Measurements from ENCODE around the gene CAPZA3. TPM values are rescaled to one million over a fixed set of nuclear protein-coding genes. Genes with fewer than 3 reads are reported as not detected.
"Not testable (repeated sequence)": the region's sequence is repeated elsewhere in the genome, so short reads cannot be mapped to it uniquely, and the experiment has no call there.

CAPZA3 gene, protein sequence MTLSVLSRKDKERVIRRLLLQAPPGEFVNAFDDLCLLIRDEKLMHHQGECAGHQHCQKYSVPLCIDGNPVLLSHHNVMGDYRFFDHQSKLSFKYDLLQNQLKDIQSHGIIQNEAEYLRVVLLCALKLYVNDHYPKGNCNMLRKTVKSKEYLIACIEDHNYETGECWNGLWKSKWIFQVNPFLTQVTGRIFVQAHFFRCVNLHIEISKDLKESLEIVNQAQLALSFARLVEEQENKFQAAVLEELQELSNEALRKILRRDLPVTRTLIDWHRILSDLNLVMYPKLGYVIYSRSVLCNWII
- total RNA-seq (2014; rRNA removed; shearing (Covaris generic)): not detected in 2 replicates

- H3K36me3 ChIP-seq (replicated peaks; ENCODE audit: control insufficient read depth, insufficient read depth, low read length): no peaks in the 10 kb centered on the region
- DNase-seq: no peak
- H3K4me3 ChIP-seq (ENCODE audit: insufficient read depth, low read depth, low read length): no peak within 1 kb of the TSS
- no peaks in the 10 kb centered on the region for H3K27me3 ChIP-seq (ENCODE audit: control insufficient read depth, insufficient read depth, low read length)
Observed at GRCh38 chr12:18737819-18738218, at the start of gene CAPZA3, which contains the start of gene PLCZ1. CAPZA3 (plus strand) TSS chr12:18738119; CDS start chr12:18738269, 150 bp downstream. PLCZ1 (minus strand) TSS chr12:18738012; CDS start chr12:18737371, 641 bp downstream.

- Histone ChIP-seq H3K4me3 (ENCODE audit: insufficient read depth, low read depth, low read length) (no peak overlapping the region), H3K27me3 (ENCODE audit: control insufficient read depth, insufficient read depth, low read length) (no peaks in the 10 kb centered on the region), H3K36me3 (replicated peaks; ENCODE audit: control insufficient read depth, insufficient read depth, low read length) (no peaks in the 10 kb centered on the region)
- no peak for DNase-seq
Observed at GRCh38 chr12:18689771-18690170, 48.1 kb upstream of the CAPZA3 start.

DNA sequence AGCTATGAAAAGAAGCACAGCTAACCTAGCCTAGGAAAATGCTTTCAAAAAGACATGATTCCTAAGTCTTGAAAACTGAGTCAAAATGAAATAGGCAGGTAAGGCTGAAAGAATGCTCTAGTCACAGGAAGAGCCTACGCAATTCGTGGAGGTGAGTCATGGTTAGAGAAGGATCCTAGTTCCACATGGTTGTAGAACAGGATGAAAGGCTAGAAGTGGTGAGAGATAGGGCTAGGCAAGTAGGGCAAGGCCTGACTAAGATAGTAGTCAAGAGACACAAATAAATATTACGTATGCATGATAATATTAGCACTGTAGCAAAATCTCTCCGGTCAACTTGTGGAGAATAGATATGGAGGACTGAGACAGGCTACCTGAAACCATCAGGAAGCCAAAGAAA, 47.3 kb upstream of the CAPZA3 start:
- H3K4me3 ChIP-seq (ENCODE audit: insufficient read depth, low read depth, low read length): no peak overlapping the region
- DNase-seq: no peak
- no peaks in the 10 kb centered on the region for H3K27me3 ChIP-seq (ENCODE audit: control insufficient read depth, insufficient read depth, low read length)
- H3K36me3 ChIP-seq (replicated peaks; ENCODE audit: control insufficient read depth, insufficient read depth, low read length): no peaks in the 10 kb centered on the region

DNA sequence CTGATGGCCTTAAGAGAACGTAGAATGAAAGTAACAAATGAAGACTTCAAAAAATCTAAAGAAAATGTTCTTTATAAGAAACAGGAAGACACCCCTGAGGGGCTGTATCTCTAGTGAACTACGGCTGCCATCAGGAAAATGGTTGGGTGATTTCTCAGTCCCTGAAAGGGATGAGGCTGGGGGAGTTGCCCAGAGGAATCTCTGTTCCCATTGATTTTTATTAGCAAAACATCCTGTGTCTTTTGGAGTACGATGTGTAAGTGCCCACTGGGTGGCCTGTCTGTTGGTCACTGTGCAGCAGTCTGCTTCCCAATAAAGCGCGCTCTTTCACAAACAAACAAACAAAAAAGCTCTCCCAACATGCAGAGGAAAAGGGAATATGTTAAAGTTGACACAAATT, 43.9 kb upstream of the CAPZA3 start:
- not testable (repeated sequence) for H3K27me3 ChIP-seq (ENCODE audit: control insufficient read depth, insufficient read depth, low read length); DNase-seq; H3K36me3 ChIP-seq (replicated peaks; ENCODE audit: control insufficient read depth, insufficient read depth, low read length); H3K4me3 ChIP-seq (ENCODE audit: insufficient read depth, low read depth, low read length)

- no peak overlapping the region for H3K4me3 ChIP-seq (ENCODE audit: insufficient read depth, low read depth, low read length)
- no peak for DNase-seq
- H3K36me3 ChIP-seq (replicated peaks; ENCODE audit: control insufficient read depth, insufficient read depth, low read length): no peaks in the 10 kb centered on the region
- H3K27me3 ChIP-seq (ENCODE audit: control insufficient read depth, insufficient read depth, low read length): no peaks in the 10 kb centered on the region
Observed at GRCh38 chr12:18696971-18697602, 40.8 kb upstream of the CAPZA3 start.

- no peak for DNase-seq
- Histone ChIP-seq H3K36me3 (replicated peaks; ENCODE audit: control insufficient read depth, insufficient read depth, low read length) (no peaks in the 10 kb centered on the region), H3K27me3 (ENCODE audit: control insufficient read depth, insufficient read depth, low read length) (no peaks in the 10 kb centered on the region), H3K4me3 (ENCODE audit: insufficient read depth, low read depth, low read length) (no peak overlapping the region)
Observed at GRCh38 chr12:18700271-18700670, 37.6 kb upstream of the CAPZA3 start.

DNA sequence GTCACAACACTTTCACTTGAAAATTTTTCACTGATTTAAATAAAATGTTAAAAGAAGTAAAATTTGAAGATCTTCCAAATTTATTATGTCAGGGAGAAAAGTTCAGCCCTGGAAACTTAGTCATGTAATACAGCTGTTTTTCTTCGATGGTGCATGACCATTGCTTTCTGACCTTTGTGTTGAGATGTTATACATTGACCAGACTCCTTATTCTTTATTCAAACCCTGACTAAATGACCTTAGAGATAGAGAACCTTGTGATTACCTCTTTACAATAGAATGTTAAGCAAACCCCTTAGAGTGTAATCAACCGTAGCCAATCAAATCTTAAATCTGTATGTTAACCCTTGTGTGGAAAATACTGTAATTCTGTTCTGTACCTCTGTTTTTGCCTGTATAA, 34.6 kb upstream of the CAPZA3 start:
- Histone ChIP-seq H3K4me3 (ENCODE audit: insufficient read depth, low read depth, low read length) (no peak overlapping the region), H3K27me3 (ENCODE audit: control insufficient read depth, insufficient read depth, low read length) (no peaks in the 10 kb centered on the region), H3K36me3 (replicated peaks; ENCODE audit: control insufficient read depth, insufficient read depth, low read length) (no peaks in the 10 kb centered on the region)
- DNase-seq: no peak

GRCh38 chr12:18703911-18704310, 34.0 kb upstream of the CAPZA3 start:
- Histone ChIP-seq H3K36me3 (replicated peaks; ENCODE audit: control insufficient read depth, insufficient read depth, low read length) (no peaks in the 10 kb centered on the region), H3K4me3 (ENCODE audit: insufficient read depth, low read depth, low read length) (no peak overlapping the region), H3K27me3 (ENCODE audit: control insufficient read depth, insufficient read depth, low read length) (no peaks in the 10 kb centered on the region)
- no peak for DNase-seq

GRCh38 chr12:18706798-18707197, 31.1 kb upstream of the CAPZA3 start:
- DNase-seq: no peak
- Histone ChIP-seq H3K36me3 (replicated peaks; ENCODE audit: control insufficient read depth, insufficient read depth, low read length) (no peaks in the 10 kb centered on the region), H3K27me3 (ENCODE audit: control insufficient read depth, insufficient read depth, low read length) (no peaks in the 10 kb centered on the region), H3K4me3 (ENCODE audit: insufficient read depth, low read depth, low read length) (no peak overlapping the region)

DNA sequence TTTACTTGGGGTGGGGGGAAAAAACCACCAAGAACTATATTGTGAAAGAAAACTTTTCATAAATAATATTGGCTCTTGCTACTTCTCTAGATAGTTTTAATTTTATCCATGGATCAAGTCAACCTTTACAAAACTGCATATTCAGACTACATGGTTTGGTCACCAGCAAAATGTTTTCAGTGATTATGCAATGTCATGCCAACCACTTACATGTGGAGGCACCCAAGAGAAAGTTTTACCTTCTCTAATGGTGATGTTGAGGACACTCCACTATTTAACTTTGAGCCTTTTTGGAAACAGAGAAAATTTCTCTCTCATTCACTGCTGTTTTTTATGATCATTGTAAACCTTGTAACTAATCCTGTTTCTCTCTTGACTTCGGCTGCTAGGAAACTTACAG, 21.7 kb upstream of the CAPZA3 start:
- Histone ChIP-seq H3K27me3 (ENCODE audit: control insufficient read depth, insufficient read depth, low read length) (no peaks in the 10 kb centered on the region), H3K36me3 (replicated peaks; ENCODE audit: control insufficient read depth, insufficient read depth, low read length) (no peaks in the 10 kb centered on the region), H3K4me3 (ENCODE audit: insufficient read depth, low read depth, low read length) (no peak overlapping the region)
- no peak for DNase-seq

- no peaks in the 10 kb centered on the region for H3K27me3 ChIP-seq (ENCODE audit: control insufficient read depth, insufficient read depth, low read length)
- no peak overlapping the region for H3K4me3 ChIP-seq (ENCODE audit: insufficient read depth, low read depth, low read length)
- H3K36me3 ChIP-seq (replicated peaks; ENCODE audit: control insufficient read depth, insufficient read depth, low read length): no peaks in the 10 kb centered on the region
- DNase-seq: no peak
Observed at GRCh38 chr12:18718462-18718861, 19.5 kb upstream of the CAPZA3 start.

DNA sequence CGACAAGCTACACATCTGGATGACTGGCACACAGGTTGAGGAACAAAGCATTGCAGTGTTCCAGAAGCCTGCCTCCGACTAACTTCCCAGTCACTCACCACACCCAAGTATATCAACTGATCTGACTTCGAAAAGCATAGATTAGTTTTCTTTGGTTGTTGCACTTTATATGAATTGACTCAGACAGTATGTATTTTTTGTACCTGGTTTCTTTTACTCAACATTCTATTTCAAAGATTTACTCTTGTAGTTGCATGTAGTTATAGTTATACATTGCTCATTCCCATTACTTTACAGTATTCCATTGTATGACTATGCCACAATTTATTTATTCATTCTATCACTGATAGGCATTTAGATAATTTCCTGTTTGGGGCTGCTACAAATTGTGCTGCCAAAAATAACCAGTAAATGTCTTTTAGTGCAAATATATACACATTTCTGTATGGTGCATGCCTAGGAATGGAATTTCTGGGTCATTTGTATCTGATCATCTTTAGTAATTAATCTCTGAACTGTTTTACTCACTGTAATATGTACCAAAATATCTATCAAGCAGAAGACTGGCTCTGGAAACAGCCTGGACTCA, 17.9 kb upstream of the CAPZA3 start:
- Histone ChIP-seq H3K27me3 (ENCODE audit: control insufficient read depth, insufficient read depth, low read length) (no peaks in the 10 kb centered on the region), H3K36me3 (replicated peaks; ENCODE audit: control insufficient read depth, insufficient read depth, low read length) (no peaks in the 10 kb centered on the region), H3K4me3 (ENCODE audit: insufficient read depth, low read depth, low read length) (no peak overlapping the region)
- no peak for DNase-seq

- no peaks in the 10 kb centered on the region for H3K27me3 ChIP-seq (ENCODE audit: control insufficient read depth, insufficient read depth, low read length)
- DNase-seq: no peak
- H3K4me3 ChIP-seq (ENCODE audit: insufficient read depth, low read depth, low read length): no peak overlapping the region
- no peaks in the 10 kb centered on the region for H3K36me3 ChIP-seq (replicated peaks; ENCODE audit: control insufficient read depth, insufficient read depth, low read length)
Observed at GRCh38 chr12:18720690-18721089, 17.2 kb upstream of the CAPZA3 start.

DNA sequence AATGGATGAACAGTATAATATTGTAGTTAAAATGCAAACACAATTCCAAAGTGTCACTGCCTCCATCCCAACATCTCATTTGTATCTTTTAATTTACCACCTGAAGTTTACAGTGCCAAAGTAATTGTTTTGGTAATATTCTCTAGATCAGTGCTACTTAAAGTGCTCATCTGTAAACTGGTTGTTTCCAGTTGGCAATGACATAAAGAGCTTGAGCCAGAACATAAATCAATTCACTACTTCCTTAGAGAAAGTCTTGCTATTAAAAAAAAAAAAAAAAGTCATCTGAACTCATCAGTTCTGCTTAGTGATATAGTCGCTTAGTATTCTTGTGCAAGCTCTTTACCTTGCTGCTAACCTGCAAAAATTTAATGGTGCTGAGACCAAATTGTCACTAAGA, 16.5 kb upstream of the CAPZA3 start:
- H3K27me3 ChIP-seq (ENCODE audit: control insufficient read depth, insufficient read depth, low read length): no peaks in the 10 kb centered on the region
- no peak for DNase-seq
- no peaks in the 10 kb centered on the region for H3K36me3 ChIP-seq (replicated peaks; ENCODE audit: control insufficient read depth, insufficient read depth, low read length)
- no peak overlapping the region for H3K4me3 ChIP-seq (ENCODE audit: insufficient read depth, low read depth, low read length)

DNA sequence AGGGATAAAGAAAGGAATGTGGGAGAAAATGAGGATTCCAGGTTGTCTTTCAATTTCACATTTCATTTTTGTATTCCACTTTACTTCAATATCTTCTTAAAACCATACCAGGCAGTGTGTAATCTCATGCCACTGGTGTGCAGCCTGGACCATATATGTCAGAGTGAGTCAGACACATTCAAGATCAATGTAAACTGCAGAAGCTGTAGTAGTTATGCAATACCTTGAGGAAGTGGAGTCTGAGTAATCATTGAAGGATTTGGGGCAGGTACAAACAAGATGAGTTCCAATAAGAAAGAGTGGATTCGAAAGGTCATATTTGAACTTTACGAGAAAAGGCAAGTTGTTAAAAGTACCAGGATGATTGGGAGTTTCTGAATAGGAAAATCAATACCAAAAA, 14.2 kb upstream of the CAPZA3 start:
- H3K4me3 ChIP-seq (ENCODE audit: insufficient read depth, low read depth, low read length): no peak overlapping the region
- no peak for DNase-seq
- no peaks in the 10 kb centered on the region for H3K27me3 ChIP-seq (ENCODE audit: control insufficient read depth, insufficient read depth, low read length)
- H3K36me3 ChIP-seq (replicated peaks; ENCODE audit: control insufficient read depth, insufficient read depth, low read length): no peaks in the 10 kb centered on the region

All from H7 (cell line).